PC-9 (cell line): ENCODE data around the gene ZBTB21.

Source experiments
- EZH2 ChIP-seq: fragments of 200-600 bp; sonication (generic); IDR thresholded peaks from 2 replicates; pipeline ENCODE4 v1.8.0; 2017; ENCODE audit warnings: antibody characterized with exemption, low read depth
- TF ChIP-seq, protein P1 (sequence below): fragments of 200-600 bp; sonication (generic); conservative IDR thresholded peaks from 2 replicates; pipeline ENCODE4 v1.6.1; 2017; ENCODE audit warnings: mixed run types, antibody characterized with exemption, mild to moderate bottlenecking, moderate library complexity

DNA sequence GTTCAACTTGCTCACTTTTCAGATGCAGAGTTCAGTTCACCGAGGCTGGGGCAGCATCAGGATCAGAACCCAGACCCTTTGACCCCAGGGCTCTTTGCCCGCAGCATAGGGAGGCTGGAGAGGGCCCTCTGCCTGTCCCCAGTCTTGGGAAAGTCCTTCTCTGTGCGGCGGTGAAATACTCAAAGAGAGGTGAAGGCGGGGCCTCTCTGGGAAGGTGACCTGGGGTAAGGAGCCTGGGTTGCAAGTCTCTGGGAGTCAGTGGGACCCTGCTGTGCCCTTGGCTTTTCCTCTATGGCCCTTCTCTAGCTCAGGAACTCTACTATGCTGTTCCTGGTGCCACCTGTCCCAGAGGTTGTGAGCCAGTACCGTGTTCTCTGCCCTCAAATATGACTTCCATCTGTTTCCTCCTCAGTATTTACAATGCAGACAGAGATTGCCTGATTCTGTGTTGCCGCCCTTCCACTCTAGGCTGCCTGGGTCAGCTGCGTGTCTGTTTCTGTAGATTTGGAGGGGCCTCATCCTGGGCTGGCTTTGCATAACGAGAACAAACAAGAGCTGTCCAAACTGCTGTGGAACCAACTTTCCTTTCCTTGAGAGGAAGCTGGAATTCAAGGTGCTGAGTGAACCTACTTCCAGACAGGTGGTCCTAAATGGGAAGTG, 18.7 kb upstream of the ZBTB21 start:
- TF ChIP-seq, protein P1, sequence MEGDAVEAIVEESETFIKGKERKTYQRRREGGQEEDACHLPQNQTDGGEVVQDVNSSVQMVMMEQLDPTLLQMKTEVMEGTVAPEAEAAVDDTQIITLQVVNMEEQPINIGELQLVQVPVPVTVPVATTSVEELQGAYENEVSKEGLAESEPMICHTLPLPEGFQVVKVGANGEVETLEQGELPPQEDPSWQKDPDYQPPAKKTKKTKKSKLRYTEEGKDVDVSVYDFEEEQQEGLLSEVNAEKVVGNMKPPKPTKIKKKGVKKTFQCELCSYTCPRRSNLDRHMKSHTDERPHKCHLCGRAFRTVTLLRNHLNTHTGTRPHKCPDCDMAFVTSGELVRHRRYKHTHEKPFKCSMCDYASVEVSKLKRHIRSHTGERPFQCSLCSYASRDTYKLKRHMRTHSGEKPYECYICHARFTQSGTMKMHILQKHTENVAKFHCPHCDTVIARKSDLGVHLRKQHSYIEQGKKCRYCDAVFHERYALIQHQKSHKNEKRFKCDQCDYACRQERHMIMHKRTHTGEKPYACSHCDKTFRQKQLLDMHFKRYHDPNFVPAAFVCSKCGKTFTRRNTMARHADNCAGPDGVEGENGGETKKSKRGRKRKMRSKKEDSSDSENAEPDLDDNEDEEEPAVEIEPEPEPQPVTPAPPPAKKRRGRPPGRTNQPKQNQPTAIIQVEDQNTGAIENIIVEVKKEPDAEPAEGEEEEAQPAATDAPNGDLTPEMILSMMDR = no peak
- no peak for TF ChIP-seq EZH2
